Measurements from ENCODE around the gene PPM1L. TPM values are rescaled to one million over a fixed set of nuclear protein-coding genes. Genes with fewer than 3 reads are reported as not detected.

PPM1L gene
- total RNA-seq, 1 donor from 2014 or later: 30.1 TPM

DNA sequence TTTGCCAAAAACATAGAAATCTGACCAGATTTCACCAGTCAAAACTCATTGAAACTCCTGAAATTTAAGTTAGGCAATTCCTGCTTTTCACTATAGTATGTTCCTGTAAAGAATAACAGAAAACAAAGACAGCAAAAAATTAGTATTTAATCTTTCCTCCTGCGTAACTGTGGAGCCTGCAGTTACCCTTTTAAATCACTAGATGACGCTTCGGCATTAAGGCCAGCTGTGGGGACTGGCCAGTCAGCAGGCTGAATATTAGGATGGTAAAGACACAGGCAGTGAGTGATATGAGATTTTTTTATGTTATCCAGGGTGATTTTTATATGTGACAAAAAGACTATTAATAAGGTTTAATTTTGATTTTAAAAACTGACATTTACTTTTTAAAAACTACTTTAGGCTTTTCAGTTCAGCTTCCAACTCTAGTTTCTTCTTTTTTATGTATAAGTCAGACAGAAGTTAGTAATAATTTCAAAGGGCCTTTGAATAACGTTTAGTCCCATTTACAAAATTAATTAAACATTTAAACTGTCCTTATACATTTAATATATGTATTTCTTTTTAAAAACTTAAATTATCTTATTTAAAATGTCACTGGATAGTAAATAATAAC lies 165.1 kb downstream of the PPM1L start:
- no peaks in the 10 kb centered on the region for H3K4me1 Mint-ChIP-seq (ENCODE audit: low read depth)
- DNase-seq (ENCODE audit: low spot score, unreplicated experiment): no peak
- no peak overlapping the region for H3K4me3 Mint-ChIP-seq (ENCODE audit: low read depth)
- H3K27ac Mint-ChIP-seq: no peak overlapping the region
- no peaks in the 10 kb centered on the region for H3K9me3 Mint-ChIP-seq (ENCODE audit: low read depth)
- H3K36me3 Mint-ChIP-seq (ENCODE audit: insufficient read depth): no peaks in the 10 kb centered on the region
- TF ChIP-seq, protein P1, sequence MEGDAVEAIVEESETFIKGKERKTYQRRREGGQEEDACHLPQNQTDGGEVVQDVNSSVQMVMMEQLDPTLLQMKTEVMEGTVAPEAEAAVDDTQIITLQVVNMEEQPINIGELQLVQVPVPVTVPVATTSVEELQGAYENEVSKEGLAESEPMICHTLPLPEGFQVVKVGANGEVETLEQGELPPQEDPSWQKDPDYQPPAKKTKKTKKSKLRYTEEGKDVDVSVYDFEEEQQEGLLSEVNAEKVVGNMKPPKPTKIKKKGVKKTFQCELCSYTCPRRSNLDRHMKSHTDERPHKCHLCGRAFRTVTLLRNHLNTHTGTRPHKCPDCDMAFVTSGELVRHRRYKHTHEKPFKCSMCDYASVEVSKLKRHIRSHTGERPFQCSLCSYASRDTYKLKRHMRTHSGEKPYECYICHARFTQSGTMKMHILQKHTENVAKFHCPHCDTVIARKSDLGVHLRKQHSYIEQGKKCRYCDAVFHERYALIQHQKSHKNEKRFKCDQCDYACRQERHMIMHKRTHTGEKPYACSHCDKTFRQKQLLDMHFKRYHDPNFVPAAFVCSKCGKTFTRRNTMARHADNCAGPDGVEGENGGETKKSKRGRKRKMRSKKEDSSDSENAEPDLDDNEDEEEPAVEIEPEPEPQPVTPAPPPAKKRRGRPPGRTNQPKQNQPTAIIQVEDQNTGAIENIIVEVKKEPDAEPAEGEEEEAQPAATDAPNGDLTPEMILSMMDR (IDR thresholded peaks at IDR 0.05; ENCODE audit: unreplicated experiment): peak; percentile 90
- H3K27me3 Mint-ChIP-seq: no peaks in the 10 kb centered on the region

DNA sequence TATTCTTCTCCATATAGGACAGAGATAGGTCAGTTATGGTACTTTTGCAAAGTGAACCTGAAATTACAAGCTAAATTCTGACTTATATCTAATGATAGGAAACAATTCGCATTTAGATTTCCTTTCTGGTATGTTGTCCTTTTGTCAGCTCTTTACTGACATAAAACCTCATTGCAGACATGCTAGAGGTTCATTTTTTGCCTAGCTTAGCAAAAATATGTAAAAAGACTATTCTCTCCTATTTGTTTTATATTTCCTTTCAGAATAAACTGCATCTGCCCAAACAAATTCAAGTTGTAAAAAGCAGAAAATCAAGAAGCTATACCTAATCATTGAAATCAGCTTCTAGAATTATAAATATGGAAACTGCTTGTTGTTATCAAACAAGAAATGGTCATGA lies 168.7 kb downstream of the PPM1L start:
- no peaks in the 10 kb centered on the region for H3K4me1 Mint-ChIP-seq (ENCODE audit: low read depth)
- H3K36me3 Mint-ChIP-seq (ENCODE audit: insufficient read depth): no peaks in the 10 kb centered on the region
- TF ChIP-seq, protein P1 (IDR thresholded peaks at IDR 0.05; ENCODE audit: unreplicated experiment): no peak
- H3K27me3 Mint-ChIP-seq: no peaks in the 10 kb centered on the region
- DNase-seq (ENCODE audit: low spot score, unreplicated experiment): no peak
- H3K27ac Mint-ChIP-seq: no peak overlapping the region
- H3K9me3 Mint-ChIP-seq (ENCODE audit: low read depth): no peaks in the 10 kb centered on the region
- H3K4me3 Mint-ChIP-seq (ENCODE audit: low read depth): no peak overlapping the region

DNA sequence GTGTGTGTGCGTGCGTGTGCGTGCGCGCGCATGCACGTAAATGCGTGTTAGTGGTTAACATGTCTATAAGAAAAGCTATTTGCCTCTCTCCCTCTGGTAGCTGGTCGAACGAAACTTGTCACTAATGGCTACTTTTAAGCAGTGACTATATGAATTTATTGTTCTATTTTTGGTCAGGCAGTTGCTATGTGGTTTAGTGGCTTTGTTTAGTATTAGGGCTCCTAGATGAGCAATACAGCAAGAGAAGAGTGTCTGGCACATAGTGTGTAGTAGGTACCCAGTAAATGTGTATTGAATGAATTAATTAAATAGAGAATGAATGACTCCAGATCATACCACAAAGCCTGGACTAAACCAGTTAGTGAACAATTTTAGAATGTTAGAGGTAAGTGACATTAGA lies 171.6 kb downstream of the PPM1L start:
- Mint-ChIP-seq H3K9me3 (ENCODE audit: low read depth) (no peaks in the 10 kb centered on the region), H3K36me3 (ENCODE audit: insufficient read depth) (no peaks in the 10 kb centered on the region), H3K27me3 (no peaks in the 10 kb centered on the region), H3K4me3 (ENCODE audit: low read depth) (no peak overlapping the region), H3K4me1 (ENCODE audit: low read depth) (no peaks in the 10 kb centered on the region), H3K27ac (no peak overlapping the region)
- DNase-seq (ENCODE audit: low spot score, unreplicated experiment): no peak
- TF ChIP-seq, protein P1 (IDR thresholded peaks at IDR 0.05; ENCODE audit: unreplicated experiment): no peak

DNA sequence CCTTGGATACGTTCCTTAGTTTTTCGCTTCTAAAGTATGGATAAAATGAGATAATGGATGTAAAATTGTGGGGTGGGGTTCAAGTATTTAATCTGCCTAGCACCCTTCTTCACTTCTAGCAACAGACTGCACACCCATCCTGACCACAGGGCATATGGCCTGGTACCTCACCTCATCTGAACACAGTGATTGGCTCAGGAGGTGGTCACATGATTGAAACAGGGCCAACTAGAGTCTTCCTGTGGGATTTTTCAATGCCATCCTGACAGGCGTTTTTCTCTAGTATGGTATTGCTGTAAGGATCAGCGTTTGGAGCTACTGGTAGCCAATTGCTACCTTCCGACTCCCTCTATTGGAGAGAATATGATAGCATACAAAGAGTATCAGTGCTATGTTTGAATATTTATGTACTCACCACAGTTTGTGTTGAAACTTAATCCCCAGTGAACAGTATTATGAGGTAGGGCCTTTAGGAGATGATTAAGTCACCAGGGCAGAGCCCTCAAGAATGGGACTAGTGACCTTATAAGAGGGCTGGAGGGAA lies 172.2 kb downstream of the PPM1L start:
- H3K27ac Mint-ChIP-seq: no peak overlapping the region
- no peaks in the 10 kb centered on the region for H3K36me3 Mint-ChIP-seq (ENCODE audit: insufficient read depth)
- TF ChIP-seq, protein P1 (IDR thresholded peaks at IDR 0.05; ENCODE audit: unreplicated experiment): no peak
- no peaks in the 10 kb centered on the region for H3K9me3 Mint-ChIP-seq (ENCODE audit: low read depth)
- H3K4me3 Mint-ChIP-seq (ENCODE audit: low read depth): no peak overlapping the region
- DNase-seq (ENCODE audit: low spot score, unreplicated experiment): no peak
- H3K4me1 Mint-ChIP-seq (ENCODE audit: low read depth): no peaks in the 10 kb centered on the region
- H3K27me3 Mint-ChIP-seq: no peaks in the 10 kb centered on the region

DNA sequence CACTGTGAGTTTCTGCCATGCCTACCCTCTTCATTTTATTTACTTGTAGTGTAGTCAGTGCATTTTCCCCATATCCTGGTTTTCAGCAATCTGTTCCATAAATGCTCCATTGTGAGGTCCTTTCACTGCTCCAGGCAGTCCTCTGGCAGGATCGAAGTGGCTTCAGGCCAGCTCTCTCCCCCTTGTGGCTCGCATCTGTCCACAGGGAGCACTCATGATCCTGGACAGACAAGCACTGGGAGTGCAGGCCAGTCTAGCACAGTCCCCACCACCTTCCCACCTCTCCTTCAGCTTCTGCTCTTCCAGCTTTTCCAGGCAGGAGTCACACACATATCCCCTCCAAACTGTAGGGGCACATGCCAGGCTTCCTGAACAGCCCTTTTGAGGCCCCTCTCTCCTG lies 173.6 kb downstream of the PPM1L start:
- H3K27me3 Mint-ChIP-seq: no peaks in the 10 kb centered on the region
- H3K4me1 Mint-ChIP-seq (ENCODE audit: low read depth): peaks cover 4% of the 10 kb centered on the region
- H3K4me3 Mint-ChIP-seq (ENCODE audit: low read depth): no peak overlapping the region
- no peaks in the 10 kb centered on the region for H3K36me3 Mint-ChIP-seq (ENCODE audit: insufficient read depth)
- no peak overlapping the region for H3K27ac Mint-ChIP-seq
- no peak for DNase-seq (ENCODE audit: low spot score, unreplicated experiment)
- no peaks in the 10 kb centered on the region for H3K9me3 Mint-ChIP-seq (ENCODE audit: low read depth)
- TF ChIP-seq, protein P1 (IDR thresholded peaks at IDR 0.05; ENCODE audit: unreplicated experiment): no peak
